A204.1 (cell line): ENCODE measurements around the gene LRRC28.

ENCODE experiments used
- FAIRE-seq: peaks from 2 replicates; lab custom pipeline; 2012; peaks lifted over from hg19 to GRCh38; lab: Jason Lieb, UNC

LRRC28 gene

DNA sequence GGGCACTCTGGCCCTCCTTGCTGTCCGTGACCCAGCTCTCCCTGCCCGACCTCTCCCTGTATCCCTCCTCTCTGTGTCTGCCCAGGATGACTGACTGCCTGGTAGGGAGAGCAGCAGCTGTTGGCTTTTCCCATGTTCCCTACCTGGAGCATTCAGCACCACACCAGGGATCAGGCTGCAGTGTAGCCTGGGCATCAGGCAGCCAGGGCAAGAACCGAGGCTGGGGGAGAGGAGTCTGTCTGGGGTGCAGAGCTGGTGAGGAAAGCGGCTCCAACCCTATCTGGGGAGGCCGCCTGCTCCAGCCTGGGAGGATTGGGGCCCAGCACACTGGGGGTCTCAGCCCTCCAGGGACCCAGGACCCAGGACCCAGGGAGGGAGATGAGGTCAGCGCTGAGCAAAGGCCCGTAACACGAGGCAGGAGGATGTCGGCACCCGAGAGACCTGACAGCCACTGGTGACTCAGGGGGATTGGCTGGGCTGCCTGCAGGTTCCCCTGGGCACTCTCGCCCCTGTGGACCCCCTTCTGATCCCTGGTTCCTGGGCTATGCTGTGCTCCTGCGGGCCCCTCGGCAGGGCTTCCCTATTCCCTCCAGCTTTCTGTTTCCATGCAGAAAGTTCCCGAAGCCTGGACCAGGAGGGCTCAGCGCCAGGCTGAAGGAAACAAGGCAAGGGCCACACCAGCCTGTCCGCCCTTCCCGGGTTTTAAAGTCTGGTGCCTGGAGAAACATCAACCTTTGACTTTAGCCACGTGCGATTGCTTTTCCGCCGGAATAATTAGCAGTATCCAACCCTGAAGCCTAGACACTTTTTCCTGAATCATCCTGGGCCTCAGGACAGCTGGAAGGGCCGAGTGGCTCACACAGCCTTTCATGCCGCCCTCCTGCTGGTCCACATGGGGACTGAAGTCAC, 186.3 kb downstream of the LRRC28 start:
- no peak for FAIRE-seq

DNA sequence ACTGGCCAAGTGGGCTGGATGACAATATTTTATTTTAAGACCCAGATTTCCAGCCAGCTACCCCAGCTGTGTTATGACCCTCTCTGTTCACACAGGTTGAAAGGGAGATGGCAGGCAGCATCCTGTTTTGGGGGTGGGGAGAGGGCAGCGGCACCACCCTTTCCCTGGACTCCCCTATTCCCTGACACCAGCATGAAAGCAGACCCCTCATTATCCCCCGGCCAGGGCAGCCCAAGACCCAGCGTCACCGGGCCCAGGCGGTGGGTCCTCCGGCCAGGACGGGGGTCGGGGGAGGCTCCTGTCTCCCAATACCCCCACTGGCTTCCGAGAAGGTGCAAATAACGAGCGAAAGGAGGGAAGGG, 186.9 kb downstream of the LRRC28 start:
- no peak for FAIRE-seq

- FAIRE-seq, result no peak
Measured at GRCh38 chr15:99438691-99439523, 187.6 kb downstream of the LRRC28 start.

GRCh38 chr15:99439524-99439835, 188.2 kb downstream of the LRRC28 start:
- FAIRE-seq, result no peak

DNA sequence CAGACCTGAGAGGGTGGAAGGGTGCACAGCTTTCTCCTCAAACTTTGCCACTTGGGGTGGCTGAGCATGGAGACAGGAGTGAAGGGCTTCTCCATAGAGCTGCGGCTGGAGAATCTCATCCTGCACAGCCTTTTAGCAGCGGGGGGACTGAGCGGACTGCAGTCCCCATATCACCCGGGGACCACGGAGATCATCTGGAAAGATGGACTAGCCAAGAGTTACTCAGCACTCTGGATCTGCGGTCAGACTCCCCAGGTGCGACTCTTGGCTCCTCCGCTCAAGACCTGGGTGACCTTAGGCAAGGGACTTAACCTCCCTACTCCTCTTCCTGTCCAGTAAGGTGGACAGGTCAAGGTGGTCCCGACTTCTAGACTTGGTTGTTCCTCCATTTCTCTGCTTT, 188.7 kb downstream of the LRRC28 start:
- no peak for FAIRE-seq
